Retinal pigment epithelial cell (primary cell): ENCODE measurements around the gene DYRK1A.
"Not testable (repeated sequence)": the region's sequence is repeated elsewhere in the genome, so short reads cannot be mapped to it uniquely, and the experiment has no call there.

Experiments used
- DNase-seq: peaks from one replicate; pipeline ENCODE4 v3.0.0-alpha.2; 2010; ENCODE audit warnings: low read depth
- H3K4me3 ChIP-seq: 2 replicates; pipeline ENCODE4 v1.5.1; 2011; ENCODE audit warnings: mild to moderate bottlenecking, low read length, control low read depth, moderate library complexity
- CTCF ChIP-seq: conservative IDR thresholded peaks from 2 replicates; pipeline ENCODE4 v1.5.1; 2011; ENCODE audit warnings: low read depth, low read length, control low read depth, inconsistent platforms

DYRK1A gene

GRCh38 chr21:37547615-37548200 lies 181.1 kb downstream of the DYRK1A start:
- no peak overlapping the region for H3K4me3 ChIP-seq
- no peak for DNase-seq
- no peak for TF ChIP-seq CTCF

- no peak for TF ChIP-seq CTCF
- no peak for DNase-seq
- H3K4me3 ChIP-seq = no peak overlapping the region
These were observed 182.0 kb downstream of the DYRK1A start for GRCh38 chr21:37548521-37548981.

- DNase-seq, H3K4me3 ChIP-seq: not testable (repeated sequence)
These were observed 183.2 kb downstream of the DYRK1A start for GRCh38 chr21:37549730-37550129.

GRCh38 chr21:37550157-37550556 lies 183.6 kb downstream of the DYRK1A start:
- DNase-seq = no peak
- no peak overlapping the region for H3K4me3 ChIP-seq
- TF ChIP-seq CTCF = no peak

GRCh38 chr21:37550618-37551330 lies 184.2 kb downstream of the DYRK1A start:
- H3K4me3 ChIP-seq = no peak overlapping the region
- no peak for TF ChIP-seq CTCF
- DNase-seq = no peak

GRCh38 chr21:37551331-37551992 lies 184.9 kb downstream of the DYRK1A start:
- H3K4me3 ChIP-seq = no peak overlapping the region
- TF ChIP-seq CTCF = no peak
- no peak for DNase-seq

GRCh38 chr21:37551993-37552355 lies 185.4 kb downstream of the DYRK1A start:
- DNase-seq = no peak
- TF ChIP-seq CTCF = no peak
- H3K4me3 ChIP-seq = no peak overlapping the region
